Right lobe of liver (tissue), 4 donors: ENCODE measurements around the gene VENTX.

Source experiments
- POLR2A ChIP-seq: fragments of 450-650 bp; IDR thresholded peaks from one replicate; pipeline ENCODE4 v1.6.1; 2017; ENCODE audit warnings: antibody characterized with exemption, mild to moderate bottlenecking
- TF ChIP-seq, protein P1 (sequence below), 4 donors: fragments of 200-600 bp in 3 of 4; fragments of 450-650 bp in 1 of 4; IDR thresholded peaks; one replicate each; pipeline versions ENCODE4 v1.5.1 to v1.8.0; 2016 to 2022; ENCODE audit warnings: antibody characterized with exemption in 4 of 4, mild to moderate bottlenecking in 2 of 4
- donor health status: DM: no; HTN: no; CAD: no.
- donor health status: DM: no; HTN: no; CAD: no.
- donor health status: DM: no; HTN: yes; CAD: no.

DNA sequence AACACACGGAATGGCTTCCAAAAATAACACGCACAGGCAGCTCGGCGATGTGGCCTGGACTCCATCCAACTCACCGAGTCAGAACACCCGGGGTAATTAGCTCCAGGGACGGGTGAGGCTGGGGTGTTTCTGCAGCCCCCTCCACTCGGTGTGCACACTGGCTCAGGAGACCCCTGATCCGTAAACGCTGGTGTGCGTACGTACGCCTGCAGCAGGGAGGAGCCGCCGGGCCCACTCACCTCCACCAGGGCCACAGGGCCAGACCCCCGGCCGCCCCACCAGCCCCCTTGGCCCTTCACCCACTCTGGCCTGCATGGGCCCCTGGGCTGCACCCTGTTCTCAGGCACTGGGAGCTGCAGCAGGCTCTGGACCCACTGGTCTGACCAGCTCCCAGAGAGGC lies 30.0 kb upstream of the VENTX start:
- TF ChIP-seq, protein P1, sequence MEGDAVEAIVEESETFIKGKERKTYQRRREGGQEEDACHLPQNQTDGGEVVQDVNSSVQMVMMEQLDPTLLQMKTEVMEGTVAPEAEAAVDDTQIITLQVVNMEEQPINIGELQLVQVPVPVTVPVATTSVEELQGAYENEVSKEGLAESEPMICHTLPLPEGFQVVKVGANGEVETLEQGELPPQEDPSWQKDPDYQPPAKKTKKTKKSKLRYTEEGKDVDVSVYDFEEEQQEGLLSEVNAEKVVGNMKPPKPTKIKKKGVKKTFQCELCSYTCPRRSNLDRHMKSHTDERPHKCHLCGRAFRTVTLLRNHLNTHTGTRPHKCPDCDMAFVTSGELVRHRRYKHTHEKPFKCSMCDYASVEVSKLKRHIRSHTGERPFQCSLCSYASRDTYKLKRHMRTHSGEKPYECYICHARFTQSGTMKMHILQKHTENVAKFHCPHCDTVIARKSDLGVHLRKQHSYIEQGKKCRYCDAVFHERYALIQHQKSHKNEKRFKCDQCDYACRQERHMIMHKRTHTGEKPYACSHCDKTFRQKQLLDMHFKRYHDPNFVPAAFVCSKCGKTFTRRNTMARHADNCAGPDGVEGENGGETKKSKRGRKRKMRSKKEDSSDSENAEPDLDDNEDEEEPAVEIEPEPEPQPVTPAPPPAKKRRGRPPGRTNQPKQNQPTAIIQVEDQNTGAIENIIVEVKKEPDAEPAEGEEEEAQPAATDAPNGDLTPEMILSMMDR (IDR thresholded peaks at IDR 0.05), result no peak
- no peak for TF ChIP-seq POLR2A
